ENCODE data around the gene RERG.
"Not testable (repeated sequence)": the region's sequence is repeated elsewhere in the genome, so short reads cannot be mapped to it uniquely, and the experiment has no call there.

DNA sequence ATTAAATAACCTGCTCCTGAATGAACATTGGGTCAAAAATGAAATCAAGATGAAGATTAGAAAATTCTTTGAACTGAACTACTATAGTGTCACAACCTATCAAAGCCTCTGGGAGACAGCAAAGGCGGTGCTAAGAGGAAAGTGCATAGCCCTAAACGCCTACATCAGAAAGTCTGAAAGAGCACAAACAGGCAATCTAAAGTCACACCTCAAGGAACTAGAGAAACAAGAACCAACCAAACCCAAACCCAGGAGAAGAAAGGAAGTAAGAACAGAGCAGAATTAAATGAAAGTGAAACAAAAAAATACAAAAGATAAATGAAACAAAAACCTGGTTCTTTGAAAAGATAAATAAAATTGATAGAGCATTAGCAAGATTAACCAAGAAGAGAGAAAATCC, 143.5 kb downstream of the RERG start:
- TF ChIP-seq, protein P1, sequence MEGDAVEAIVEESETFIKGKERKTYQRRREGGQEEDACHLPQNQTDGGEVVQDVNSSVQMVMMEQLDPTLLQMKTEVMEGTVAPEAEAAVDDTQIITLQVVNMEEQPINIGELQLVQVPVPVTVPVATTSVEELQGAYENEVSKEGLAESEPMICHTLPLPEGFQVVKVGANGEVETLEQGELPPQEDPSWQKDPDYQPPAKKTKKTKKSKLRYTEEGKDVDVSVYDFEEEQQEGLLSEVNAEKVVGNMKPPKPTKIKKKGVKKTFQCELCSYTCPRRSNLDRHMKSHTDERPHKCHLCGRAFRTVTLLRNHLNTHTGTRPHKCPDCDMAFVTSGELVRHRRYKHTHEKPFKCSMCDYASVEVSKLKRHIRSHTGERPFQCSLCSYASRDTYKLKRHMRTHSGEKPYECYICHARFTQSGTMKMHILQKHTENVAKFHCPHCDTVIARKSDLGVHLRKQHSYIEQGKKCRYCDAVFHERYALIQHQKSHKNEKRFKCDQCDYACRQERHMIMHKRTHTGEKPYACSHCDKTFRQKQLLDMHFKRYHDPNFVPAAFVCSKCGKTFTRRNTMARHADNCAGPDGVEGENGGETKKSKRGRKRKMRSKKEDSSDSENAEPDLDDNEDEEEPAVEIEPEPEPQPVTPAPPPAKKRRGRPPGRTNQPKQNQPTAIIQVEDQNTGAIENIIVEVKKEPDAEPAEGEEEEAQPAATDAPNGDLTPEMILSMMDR (IDR thresholded peaks at IDR 0.05): not testable (repeated sequence)
- TF ChIP-seq POLR2A, EP300, POLR2AphosphoS5 (IDR thresholded peaks at IDR 0.05): not testable (repeated sequence)

Data from upper lobe of left lung (tissue), 4 donors.